ENCODE results near the gene ADCY3.

The ADCY3 gene

DNA sequence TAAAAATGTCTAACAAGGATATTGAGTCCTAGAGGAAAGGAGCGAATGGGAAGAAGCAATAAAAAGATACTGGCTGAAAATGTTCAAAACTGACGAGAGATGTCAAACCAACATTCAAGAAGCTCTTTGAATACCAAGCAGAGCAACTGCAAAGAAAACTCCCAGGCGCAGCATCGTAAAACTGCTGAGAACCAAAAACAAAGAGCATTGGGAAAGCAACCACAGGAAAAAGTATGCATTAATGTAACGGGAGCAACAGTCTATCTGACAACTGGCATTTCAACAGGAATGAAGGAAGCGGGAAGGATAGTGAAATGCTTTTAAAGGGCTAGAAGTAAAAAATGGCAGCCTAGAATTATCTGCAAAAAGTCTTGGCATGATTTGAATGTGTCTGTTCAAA, 53.1 kb downstream of the ADCY3 start:
- Histone ChIP-seq H3K27me3 (ENCODE audit: insufficient read depth, low read depth, severe bottlenecking) (no peaks in the 10 kb centered on the region), H3K4me3 (ENCODE audit: low read depth, low read length) (no peak overlapping the region), H3K9me3 (ENCODE audit: severe bottlenecking) (no peaks in the 10 kb centered on the region), H3K27ac (no peak overlapping the region), H3K36me3 (peaks cover 35% of the 10 kb centered on the region)
- TF ChIP-seq, protein P1, sequence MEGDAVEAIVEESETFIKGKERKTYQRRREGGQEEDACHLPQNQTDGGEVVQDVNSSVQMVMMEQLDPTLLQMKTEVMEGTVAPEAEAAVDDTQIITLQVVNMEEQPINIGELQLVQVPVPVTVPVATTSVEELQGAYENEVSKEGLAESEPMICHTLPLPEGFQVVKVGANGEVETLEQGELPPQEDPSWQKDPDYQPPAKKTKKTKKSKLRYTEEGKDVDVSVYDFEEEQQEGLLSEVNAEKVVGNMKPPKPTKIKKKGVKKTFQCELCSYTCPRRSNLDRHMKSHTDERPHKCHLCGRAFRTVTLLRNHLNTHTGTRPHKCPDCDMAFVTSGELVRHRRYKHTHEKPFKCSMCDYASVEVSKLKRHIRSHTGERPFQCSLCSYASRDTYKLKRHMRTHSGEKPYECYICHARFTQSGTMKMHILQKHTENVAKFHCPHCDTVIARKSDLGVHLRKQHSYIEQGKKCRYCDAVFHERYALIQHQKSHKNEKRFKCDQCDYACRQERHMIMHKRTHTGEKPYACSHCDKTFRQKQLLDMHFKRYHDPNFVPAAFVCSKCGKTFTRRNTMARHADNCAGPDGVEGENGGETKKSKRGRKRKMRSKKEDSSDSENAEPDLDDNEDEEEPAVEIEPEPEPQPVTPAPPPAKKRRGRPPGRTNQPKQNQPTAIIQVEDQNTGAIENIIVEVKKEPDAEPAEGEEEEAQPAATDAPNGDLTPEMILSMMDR (IDR thresholded peaks at IDR 0.05; ENCODE audit: low read depth, low read length): no peak
- DNase-seq: no peak

DNA sequence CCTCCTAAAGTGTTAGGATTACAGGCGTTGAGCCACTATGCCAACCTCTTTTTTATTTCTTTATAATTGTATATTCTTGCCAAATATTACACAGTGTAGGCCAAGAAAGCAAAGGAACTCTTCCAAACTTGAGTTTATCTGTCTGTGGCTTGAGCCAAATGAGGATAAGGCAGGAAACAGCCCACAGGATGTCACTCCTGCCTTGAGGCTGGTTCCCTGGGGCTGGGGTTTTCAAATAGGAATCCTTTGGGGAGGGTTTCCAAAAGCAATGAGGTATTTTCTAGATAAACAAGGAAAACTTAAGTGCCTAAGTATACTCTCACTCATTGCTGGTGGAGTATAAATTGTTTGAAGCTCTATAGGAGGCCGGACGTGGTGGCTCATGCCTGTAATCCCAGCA, 56.4 kb downstream of the ADCY3 start:
- TF ChIP-seq, protein P1 (IDR thresholded peaks at IDR 0.05; ENCODE audit: low read depth, low read length): no peak

DNA sequence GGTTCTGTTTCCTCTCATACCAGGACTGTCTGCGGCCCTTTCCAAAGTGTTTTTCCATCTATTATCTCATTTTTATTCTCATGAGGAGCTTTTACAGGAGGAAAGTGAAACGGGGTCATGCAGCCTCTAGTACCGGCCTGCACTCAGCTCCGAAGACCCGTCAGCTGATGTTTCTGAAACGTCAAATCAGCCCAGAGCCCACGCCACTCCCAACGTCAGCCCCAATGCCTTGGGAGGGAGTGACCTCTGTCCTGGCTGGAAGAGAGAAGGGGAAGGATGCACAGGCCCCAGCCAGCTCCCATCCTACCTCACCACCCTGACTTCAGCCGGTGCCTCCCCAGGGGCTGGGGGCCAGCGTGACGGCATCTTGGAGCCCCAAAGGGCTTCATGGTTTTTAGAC, 58.5 kb downstream of the ADCY3 start:
- no peak for DNase-seq
- TF ChIP-seq, protein P1 (IDR thresholded peaks at IDR 0.05; ENCODE audit: low read depth, low read length): no peak
- no peak overlapping the region for H3K27ac ChIP-seq
- no peaks in the 10 kb centered on the region for H3K9me3 ChIP-seq (ENCODE audit: severe bottlenecking)
- no peak overlapping the region for H3K4me3 ChIP-seq (ENCODE audit: low read depth, low read length)
- H3K36me3 ChIP-seq: peaks cover 45% of the 10 kb centered on the region
- no peaks in the 10 kb centered on the region for H3K27me3 ChIP-seq (ENCODE audit: insufficient read depth, low read depth, severe bottlenecking)

More for the DNA sequence above, 56.4 kb downstream of the ADCY3 start:
- Histone ChIP-seq H3K9me3 (ENCODE audit: severe bottlenecking) (no peaks in the 10 kb centered on the region), H3K27ac (no peak overlapping the region), H3K36me3 (peaks cover 44% of the 10 kb centered on the region), H3K27me3 (ENCODE audit: insufficient read depth, low read depth, severe bottlenecking) (no peaks in the 10 kb centered on the region), H3K4me3 (ENCODE audit: low read depth, low read length) (no peak overlapping the region)
- DNase-seq: no peak

DNA sequence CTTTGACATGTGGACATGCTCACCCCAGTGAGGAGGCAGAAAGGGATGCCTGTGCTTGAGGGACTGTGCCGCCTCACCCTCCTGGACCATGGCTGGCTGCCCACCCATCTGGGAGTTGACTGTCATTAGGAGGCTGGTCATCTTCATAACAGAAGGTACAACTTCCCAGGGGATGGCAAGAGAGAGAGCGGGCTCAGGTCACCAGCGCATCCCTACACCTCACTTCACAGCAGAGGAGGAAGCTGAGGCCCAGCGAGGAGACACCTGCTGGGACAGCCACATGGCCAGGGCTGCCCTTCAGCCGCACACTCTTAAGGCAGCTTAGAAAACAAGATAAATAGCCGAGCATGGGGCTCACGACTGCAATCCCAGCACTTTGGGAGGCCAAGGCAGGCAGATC, 59.4 kb downstream of the ADCY3 start:
- Histone ChIP-seq H3K4me3 (ENCODE audit: low read depth, low read length) (no peak overlapping the region), H3K27ac (no peak overlapping the region), H3K27me3 (ENCODE audit: insufficient read depth, low read depth, severe bottlenecking) (no peaks in the 10 kb centered on the region), H3K9me3 (ENCODE audit: severe bottlenecking) (no peaks in the 10 kb centered on the region), H3K36me3 (peaks cover 49% of the 10 kb centered on the region)
- TF ChIP-seq, protein P1 (IDR thresholded peaks at IDR 0.05; ENCODE audit: low read depth, low read length): no peak
- DNase-seq: no peak

DNA sequence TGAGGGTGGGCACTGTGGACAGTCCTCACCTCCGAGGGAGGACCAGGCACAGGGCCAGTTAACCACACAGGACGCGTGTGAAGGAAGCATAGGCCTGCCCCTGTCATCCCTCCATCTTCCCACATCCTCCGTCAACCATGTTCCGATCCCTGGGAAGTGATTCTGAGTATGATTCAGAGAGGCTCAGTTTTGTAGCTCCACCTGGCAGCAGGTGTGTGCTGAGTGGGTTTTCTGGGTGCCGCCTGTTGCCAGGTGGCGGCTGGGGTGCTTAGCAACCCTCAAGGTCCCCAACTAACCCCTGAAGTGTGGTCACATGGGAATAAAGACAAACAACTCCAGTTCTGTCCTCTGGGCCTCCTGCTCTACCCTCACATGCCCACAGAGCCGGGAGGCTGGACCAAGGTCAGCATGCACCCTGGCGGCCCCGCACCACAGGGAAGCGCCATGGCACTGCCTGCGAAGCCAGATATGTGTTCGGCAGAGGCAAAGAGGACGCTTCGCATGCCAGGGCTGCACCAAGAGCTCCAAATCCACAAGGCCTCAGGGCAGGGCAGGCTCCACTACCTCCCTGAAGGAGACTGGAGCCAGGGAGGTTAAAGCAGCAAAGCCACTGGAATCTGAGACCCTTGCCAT, 60.0 kb downstream of the ADCY3 start:
- H3K27ac ChIP-seq: no peak overlapping the region
- H3K27me3 ChIP-seq (ENCODE audit: insufficient read depth, low read depth, severe bottlenecking): no peaks in the 10 kb centered on the region
- no peaks in the 10 kb centered on the region for H3K9me3 ChIP-seq (ENCODE audit: severe bottlenecking)
- TF ChIP-seq, protein P1 (IDR thresholded peaks at IDR 0.05; ENCODE audit: low read depth, low read length): no peak
- no peak for DNase-seq
- peaks cover 45% of the 10 kb centered on the region for H3K36me3 ChIP-seq
- no peak overlapping the region for H3K4me3 ChIP-seq (ENCODE audit: low read depth, low read length)

DNA sequence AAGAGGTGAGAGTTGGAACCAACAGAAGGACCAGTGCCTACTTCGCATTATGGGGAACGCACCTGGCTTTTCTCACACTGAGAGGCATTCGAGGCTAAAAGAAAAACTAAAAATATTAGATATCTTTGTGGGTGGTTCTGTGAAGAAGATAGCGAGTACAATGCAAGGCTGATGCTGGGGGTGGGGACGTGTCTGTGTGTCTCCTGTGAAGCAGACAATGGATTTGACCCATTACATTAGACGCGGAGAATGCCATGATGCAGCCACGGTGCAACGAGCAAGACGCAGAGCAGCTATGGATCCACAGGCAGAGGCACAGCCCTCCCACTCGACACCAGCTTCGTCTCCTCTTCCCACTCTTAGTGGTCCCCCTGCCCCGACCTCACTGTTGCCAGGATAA, 61.0 kb downstream of the ADCY3 start:
- no peaks in the 10 kb centered on the region for H3K27me3 ChIP-seq (ENCODE audit: insufficient read depth, low read depth, severe bottlenecking)
- TF ChIP-seq, protein P1 (IDR thresholded peaks at IDR 0.05; ENCODE audit: low read depth, low read length): no peak
- no peak for DNase-seq
- no peak overlapping the region for H3K27ac ChIP-seq
- no peaks in the 10 kb centered on the region for H3K9me3 ChIP-seq (ENCODE audit: severe bottlenecking)
- H3K4me3 ChIP-seq (ENCODE audit: low read depth, low read length): no peak overlapping the region
- peaks cover 46% of the 10 kb centered on the region for H3K36me3 ChIP-seq
